Activated CD4-positive, alpha-beta T cell treated with anti-CD3 and anti-CD28 coated beads, Interleukin-2, amount 10 ng/mL, durations not matched to agents 7 days and 5 days (primary cell): Measurements from ENCODE around the gene SLC66A2. TPM values are rescaled to one million over a fixed set of nuclear protein-coding genes. Genes with fewer than 3 reads are reported as not detected.
"Not testable (repeated sequence)": the region's sequence is repeated elsewhere in the genome, so short reads cannot be mapped to it uniquely, and the experiment has no call there.

ENCODE experiments used
- CTCF ChIA-PET: fragments of 350-600 bp; sonication (Branson Sonifier 250); formaldehyde crosslinking; loops from one replicate; lab custom pipeline; 2021; ENCODE audit warnings: antibody characterized with exemption; lab: Charles Lee
- POLR2A ChIA-PET: fragments of 350-600 bp; sonication (Branson Sonifier 250); formaldehyde crosslinking; loops from one replicate; lab custom pipeline; 2021; ENCODE audit warnings: antibody characterized with exemption; lab: Charles Lee
- DNase-seq: peaks from one replicate; pipeline ENCODE4 v3.0.0-alpha.2; 2020
- H3K27ac Mint-ChIP-seq: one replicate; pipeline ENCODE4 v1.8.0; 2021; ENCODE audit warnings: mild to moderate bottlenecking, moderate library complexity, mixed read lengths
- H3K27me3 Mint-ChIP-seq: one replicate; pipeline ENCODE4 v1.8.0; 2021; ENCODE audit warnings: mixed read lengths
- H3K36me3 Mint-ChIP-seq: one replicate; pipeline ENCODE4 v1.8.0; 2021; ENCODE audit warnings: low read depth, mixed read lengths
- H3K4me1 Mint-ChIP-seq: one replicate; pipeline ENCODE4 v1.8.0; 2021; ENCODE audit warnings: mixed read lengths
- H3K4me3 Mint-ChIP-seq: one replicate; pipeline ENCODE4 v1.8.0; 2021; ENCODE audit warnings: mild to moderate bottlenecking, moderate library complexity, mixed read lengths
- H3K9me3 Mint-ChIP-seq: one replicate; pipeline ENCODE4 v1.8.0; 2021; ENCODE audit warnings: mixed read lengths
- total RNA-seq, 2 experiments: library from RNA; stranded (reverse); gene quantifications; one replicate each; pipeline ENCODE4 v1.2.3, GENCODE V29; 2021

Gene SLC66A2
- total RNA-seq = 10 to 100 TPM; 28.3 to 34.6 TPM

DNA sequence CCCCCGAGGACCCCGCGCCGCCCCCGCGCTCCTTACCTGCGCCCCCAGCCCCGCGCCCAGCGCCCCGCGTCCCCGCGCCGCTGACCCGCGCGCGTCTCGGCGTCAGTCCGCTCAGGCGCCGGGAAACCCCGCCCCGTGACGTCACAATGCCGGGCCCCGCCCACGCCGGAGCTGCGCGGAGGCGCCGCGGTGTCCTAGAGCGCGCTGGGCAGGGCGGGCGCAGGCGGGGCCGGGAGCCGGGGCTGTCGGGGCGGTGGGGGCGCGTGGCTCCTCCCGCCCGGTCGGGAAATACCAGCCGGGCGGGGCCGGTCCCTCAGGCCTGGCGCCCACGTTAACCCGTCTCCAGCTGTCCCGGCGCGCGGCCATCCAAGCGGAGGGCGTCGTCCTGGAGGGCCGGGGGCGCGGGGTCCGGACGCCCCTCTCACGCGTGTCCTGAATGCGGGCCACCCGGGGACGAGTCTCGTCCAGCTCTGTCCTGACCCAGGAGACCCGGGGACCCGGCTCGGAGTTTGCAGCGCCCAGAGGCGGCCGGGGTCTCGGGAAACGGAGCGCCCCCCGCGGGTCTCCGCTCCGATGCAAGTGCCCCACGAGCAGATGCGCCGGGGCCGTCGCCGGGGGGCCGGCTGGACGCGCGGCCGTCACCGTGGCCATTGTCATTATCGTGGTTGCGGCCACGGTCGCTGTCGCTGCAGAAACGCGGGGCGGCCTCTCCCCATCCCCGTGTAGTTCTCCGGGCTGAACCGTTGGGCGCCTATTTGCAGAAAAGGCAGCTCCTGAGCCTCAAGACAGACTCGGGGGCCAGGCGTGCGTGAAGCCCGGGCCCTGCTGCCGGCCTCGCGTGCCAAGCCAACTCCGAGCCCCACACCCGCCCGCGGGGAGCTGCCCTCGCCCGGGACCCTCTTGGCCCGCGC, at the start of gene SLC66A2:
Gene SLC66A2 (minus strand): TSS at position 109 of the 911 bp plus-strand sequence. CDS start 727 bp downstream, outside the sequence.
- H3K4me3 Mint-ChIP-seq = peak within 1 kb of the TSS; percentile 83
- ChIA-PET POLR2A (no interaction called here), CTCF (interaction anchor here (3.2 kb wide), 1 partner anchor 11 kb away, joined by 13 read pairs; no protein-coding TSS in a partner anchor)
- H3K36me3 Mint-ChIP-seq = peaks cover 12% of the 10 kb centered on the region
- peak; percentile 93 for DNase-seq
- H3K27ac Mint-ChIP-seq = peak within 1 kb of the TSS; percentile 84
- H3K4me1 Mint-ChIP-seq = peaks cover 25% of the 10 kb centered on the region
- peaks cover 10% of the 10 kb centered on the region for H3K27me3 Mint-ChIP-seq
- H3K9me3 Mint-ChIP-seq = no peaks in the 10 kb centered on the region

DNA sequence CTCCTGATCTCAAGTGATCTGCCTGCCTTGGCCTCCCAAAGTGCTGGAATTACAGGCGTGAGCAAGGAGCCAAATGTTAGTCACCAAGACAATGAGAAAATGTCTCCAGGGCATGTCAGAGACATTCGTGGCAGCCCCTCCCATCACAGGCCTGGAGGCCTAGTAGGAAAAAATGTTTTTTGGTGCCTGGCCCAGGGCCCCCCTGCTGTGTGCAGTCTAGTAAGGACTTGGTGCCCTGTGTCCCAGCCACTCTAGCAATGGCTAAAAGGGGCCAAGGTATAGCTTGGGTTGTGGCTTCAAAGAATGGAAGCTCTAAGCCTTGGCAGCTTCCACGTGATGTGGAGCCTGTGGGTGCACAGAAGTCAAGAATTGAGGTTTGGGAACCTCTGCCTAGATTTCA, 49.4 kb upstream of the SLC66A2 start:
- H3K36me3 Mint-ChIP-seq = peaks cover 2% of the 10 kb centered on the region
- H3K4me1 Mint-ChIP-seq = no peaks in the 10 kb centered on the region
- CTCF ChIA-PET = no interaction called here

DNA sequence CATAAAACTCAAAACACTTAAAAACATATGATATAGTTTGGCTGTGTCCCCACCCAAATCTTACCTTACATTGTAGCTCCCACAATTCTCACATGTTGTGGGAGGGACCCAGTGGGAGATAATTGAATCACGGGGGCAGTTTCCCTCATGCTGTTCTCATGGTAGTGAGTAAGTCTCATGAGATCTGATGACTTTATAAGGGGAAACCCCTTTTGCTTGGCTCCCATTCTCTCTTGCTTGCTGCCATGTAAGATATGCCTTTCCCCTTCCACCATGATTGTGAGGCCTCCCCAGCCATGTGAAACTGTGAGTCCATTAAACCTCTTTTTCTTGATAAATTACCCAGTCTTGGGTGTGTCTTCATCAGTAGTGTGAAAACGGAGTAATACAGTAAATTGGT, 48.2 kb upstream of the SLC66A2 start:
- H3K4me1 Mint-ChIP-seq, H3K27ac Mint-ChIP-seq, DNase-seq, H3K36me3 Mint-ChIP-seq, H3K9me3 Mint-ChIP-seq, H3K4me3 Mint-ChIP-seq, H3K27me3 Mint-ChIP-seq: not testable (repeated sequence)
- ChIA-PET POLR2A (interaction anchor here (0.6 kb wide), 1 partner anchor 134 kb away, joined by 3 read pairs; no protein-coding TSS in a partner anchor), CTCF (interaction anchor here (0.6 kb wide), 1 partner anchor 261 kb away, joined by 3 read pairs; no protein-coding TSS in a partner anchor)

More for the DNA sequence above, 49.4 kb upstream of the SLC66A2 start:
- H3K9me3 Mint-ChIP-seq = peaks cover 9% of the 10 kb centered on the region
- H3K27me3 Mint-ChIP-seq = no peaks in the 10 kb centered on the region
- no peak overlapping the region for H3K4me3 Mint-ChIP-seq
- POLR2A ChIA-PET = no interaction called here
- DNase-seq = no peak
- H3K27ac Mint-ChIP-seq = no peak overlapping the region

DNA sequence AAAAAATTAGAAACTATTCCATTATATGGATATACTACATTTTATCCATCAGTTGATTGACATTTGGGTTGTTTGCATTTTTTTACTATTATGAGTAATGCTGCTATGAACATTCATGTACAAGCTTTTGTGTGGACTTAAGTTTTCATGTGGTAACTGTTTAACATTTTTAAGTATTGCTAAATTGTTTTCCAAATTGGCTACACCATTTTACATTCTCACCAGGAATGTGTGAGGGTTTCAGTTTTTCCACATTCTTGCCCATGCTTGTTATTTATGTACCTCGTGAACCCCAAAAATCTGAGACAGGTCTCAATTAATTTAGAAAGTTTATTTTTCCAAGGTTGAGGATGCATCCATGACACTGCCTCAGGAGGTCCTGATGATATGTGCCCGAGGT, 40.0 kb upstream of the SLC66A2 start:
- peaks cover 17% of the 10 kb centered on the region for H3K4me1 Mint-ChIP-seq
- ChIA-PET CTCF (no interaction called here), POLR2A (no interaction called here)
- peaks cover 6% of the 10 kb centered on the region for H3K36me3 Mint-ChIP-seq
- H3K27ac Mint-ChIP-seq = no peak overlapping the region
- H3K27me3 Mint-ChIP-seq = no peaks in the 10 kb centered on the region
- DNase-seq = no peak
- no peaks in the 10 kb centered on the region for H3K9me3 Mint-ChIP-seq
- H3K4me3 Mint-ChIP-seq = no peak overlapping the region

DNA sequence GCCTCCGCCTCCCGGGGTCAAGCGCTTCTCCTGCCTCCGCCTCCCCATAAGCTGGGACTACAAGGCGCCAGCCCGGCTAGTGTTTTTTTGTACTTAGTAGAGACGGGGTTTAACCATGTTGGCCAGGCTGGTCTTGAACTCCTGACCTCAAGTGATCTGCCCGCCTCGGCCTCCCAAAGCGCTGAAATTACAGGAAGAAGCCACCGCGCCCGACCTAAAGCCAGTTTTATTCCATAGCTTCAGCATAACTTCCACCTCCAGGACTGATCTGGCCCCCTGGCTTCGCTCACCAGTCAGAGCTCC, 37.7 kb upstream of the SLC66A2 start:
- Mint-ChIP-seq H3K4me1 (peaks cover 35% of the 10 kb centered on the region), H3K4me3 (peak overlapping the region; percentile 92), H3K36me3 (peaks cover 15% of the 10 kb centered on the region), H3K27ac (peak overlapping the region; percentile 94), H3K9me3 (no peaks in the 10 kb centered on the region), H3K27me3 (no peaks in the 10 kb centered on the region)
- peak; percentile 11 for DNase-seq
- ChIA-PET POLR2A (no interaction called here), CTCF (interaction anchor here (1.3 kb wide), 1 partner anchor 29 kb away, joined by 3 read pairs; no protein-coding TSS in a partner anchor)

DNA sequence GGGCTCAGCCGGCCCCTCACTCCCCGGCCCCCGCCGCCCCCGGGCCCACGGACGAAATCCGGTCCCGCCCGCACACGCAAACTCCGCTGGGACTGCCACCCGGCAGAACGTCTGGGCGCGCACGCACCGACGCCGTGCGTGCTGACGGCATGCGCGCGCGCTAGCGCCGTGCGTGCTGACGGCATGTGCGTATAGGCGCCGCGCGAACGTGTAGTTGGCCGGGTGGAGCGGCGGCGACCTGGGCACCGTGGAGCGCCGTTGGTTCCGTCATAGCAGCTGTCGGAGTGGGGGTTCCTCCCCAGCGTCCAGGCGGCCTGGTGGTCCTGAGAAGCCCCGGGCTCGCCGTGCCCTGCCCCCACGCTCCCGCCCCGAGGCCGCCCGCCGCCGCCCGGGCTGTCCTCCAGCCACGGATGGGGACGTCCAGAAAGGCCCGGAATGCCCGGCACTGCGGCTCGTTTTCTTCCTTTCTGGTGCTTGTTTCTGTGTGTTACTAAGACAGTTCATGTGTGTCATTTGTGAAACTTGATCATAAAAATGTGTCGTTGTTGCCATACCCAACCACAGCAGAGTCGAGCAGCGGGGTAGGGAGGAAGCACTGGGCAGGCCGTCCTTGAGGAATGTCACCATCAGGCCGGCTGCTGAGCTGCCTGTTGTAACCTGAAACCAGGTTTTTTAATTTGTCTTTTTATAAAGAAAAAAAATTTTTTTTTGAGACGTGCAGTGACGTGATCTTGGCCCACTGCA, 37.2 kb upstream of the SLC66A2 start, which contains the start of gene TXNL4A:
Gene TXNL4A (minus strand): TSS at position 113 of the 744 bp plus-strand sequence. CDS start 171 bp downstream, outside the sequence.
- H3K27me3 Mint-ChIP-seq = no peaks in the 10 kb centered on the region

DNA sequence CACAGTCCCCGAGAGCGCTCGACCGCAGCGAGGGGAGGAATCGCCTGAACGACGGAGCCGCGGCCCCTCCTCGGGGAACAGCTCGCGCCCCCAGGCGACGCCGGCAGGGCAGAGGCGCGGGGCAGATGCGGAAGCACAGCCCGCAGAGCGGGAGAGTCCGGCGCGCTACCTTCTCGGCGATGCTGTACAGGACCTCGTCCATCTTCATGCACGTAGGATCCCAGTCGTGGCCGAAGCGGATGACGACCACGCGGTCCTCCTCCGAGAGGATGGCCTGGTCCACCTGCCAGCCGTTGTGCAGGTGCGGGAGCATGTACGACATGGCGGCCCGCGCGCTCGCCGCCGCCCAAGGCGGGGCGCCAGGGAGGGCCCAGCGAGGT, 36.6 kb upstream of the SLC66A2 start:
- Mint-ChIP-seq H3K9me3 (no peaks in the 10 kb centered on the region), H3K36me3 (peaks cover 19% of the 10 kb centered on the region), H3K27ac (peak overlapping the region; percentile 89), H3K4me3 (peak overlapping the region; percentile 92), H3K27me3 (no peaks in the 10 kb centered on the region), H3K4me1 (peaks cover 45% of the 10 kb centered on the region)
- POLR2A ChIA-PET = no interaction called here
- peak; percentile 73 for DNase-seq
- CTCF ChIA-PET = interaction anchor here (0.8 to 1.3 kb wide), 2 partner anchors 26 to 45 kb away, joined by 3 read pairs; no protein-coding TSS in a partner anchor

More for the DNA sequence above, 37.2 kb upstream of the SLC66A2 start, which contains the start of gene TXNL4A:
- peak within 1 kb of the TSS; percentile 92 for H3K4me3 Mint-ChIP-seq
- peaks cover 40% of the 10 kb centered on the region for H3K4me1 Mint-ChIP-seq
- peaks cover 18% of the 10 kb centered on the region for H3K36me3 Mint-ChIP-seq
- POLR2A ChIA-PET = no interaction called here
- peak; percentile 86 for DNase-seq
- H3K9me3 Mint-ChIP-seq = no peaks in the 10 kb centered on the region
- H3K27ac Mint-ChIP-seq = peak within 1 kb of the TSS; percentile 94
- CTCF ChIA-PET = interaction anchor here (1.3 kb wide), 2 partner anchors 27 to 29 kb away, joined by 3 read pairs; no protein-coding TSS in a partner anchor

- ChIA-PET CTCF (interaction anchor here (0.8 to 2.9 kb wide), 3 partner anchors 13 to 46 kb away, joined by 3 to 8 read pairs (median 3); no protein-coding TSS in a partner anchor), POLR2A (no interaction called here)
- Mint-ChIP-seq H3K27ac (peak overlapping the region; percentile 89), H3K36me3 (peaks cover 20% of the 10 kb centered on the region), H3K4me1 (peaks cover 50% of the 10 kb centered on the region), H3K4me3 (peak overlapping the region; percentile 92), H3K9me3 (no peaks in the 10 kb centered on the region), H3K27me3 (no peaks in the 10 kb centered on the region)
- DNase-seq = no peak
Measured at GRCh38 chr18:79987566-79987965, 36.1 kb upstream of the SLC66A2 start.

DNA sequence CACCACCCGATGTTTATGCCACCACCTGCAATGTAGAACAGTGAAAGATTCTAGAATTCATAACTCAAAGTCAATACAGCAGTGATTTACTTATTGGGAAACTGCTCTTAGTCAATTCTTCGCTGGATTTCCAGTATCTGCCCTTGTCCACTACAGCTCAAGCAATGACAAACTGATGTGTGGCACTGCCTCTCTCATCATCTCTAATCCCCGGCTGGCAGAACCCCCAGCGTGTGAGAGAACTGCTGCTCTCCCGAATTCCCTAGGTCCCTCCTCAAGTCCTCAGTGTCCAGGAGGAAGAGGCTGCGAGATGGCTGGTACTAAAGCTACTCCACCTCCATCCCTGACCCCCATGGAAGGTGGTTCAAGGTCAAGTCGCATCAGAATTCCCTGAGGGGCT, 35.3 kb upstream of the SLC66A2 start:
- CTCF ChIA-PET = interaction anchor here (0.5 to 2.9 kb wide), 4 partner anchors 10 to 590 kb away, joined by 3 to 8 read pairs (median 4); no protein-coding TSS in a partner anchor
- no peak for DNase-seq
- Mint-ChIP-seq H3K9me3 (no peaks in the 10 kb centered on the region), H3K4me1 (peaks cover 58% of the 10 kb centered on the region), H3K27me3 (no peaks in the 10 kb centered on the region), H3K36me3 (peaks cover 27% of the 10 kb centered on the region), H3K4me3 (peak overlapping the region; percentile 92), H3K27ac (peak overlapping the region; percentile 89)
- POLR2A ChIA-PET = no interaction called here

DNA sequence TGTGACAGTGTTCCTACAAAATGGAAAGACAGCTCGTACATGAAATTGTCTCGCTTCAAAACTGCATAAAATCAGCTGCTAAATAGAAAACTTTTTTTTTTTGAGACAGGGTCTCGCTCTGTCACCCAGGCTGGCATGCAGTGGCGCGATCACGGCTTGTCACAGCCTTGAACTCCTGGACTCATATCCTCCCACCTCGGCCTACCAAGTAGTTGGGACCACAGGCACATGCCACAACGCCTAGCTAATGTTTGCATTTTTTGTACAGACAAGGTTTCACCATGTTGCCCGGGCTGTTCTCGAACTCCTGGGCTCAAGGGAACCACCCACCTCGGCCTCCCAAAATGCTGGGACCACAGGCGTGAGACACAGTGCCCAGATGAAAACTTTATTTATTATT, 33.7 kb upstream of the SLC66A2 start:
- H3K27ac Mint-ChIP-seq = no peak overlapping the region
- DNase-seq = no peak
- peaks cover 67% of the 10 kb centered on the region for H3K4me1 Mint-ChIP-seq
- POLR2A ChIA-PET = no interaction called here
- no peaks in the 10 kb centered on the region for H3K27me3 Mint-ChIP-seq
- no peaks in the 10 kb centered on the region for H3K9me3 Mint-ChIP-seq
- no peak overlapping the region for H3K4me3 Mint-ChIP-seq
- CTCF ChIA-PET = interaction anchor here (0.6 to 2.9 kb wide), 10 partner anchors 11 to 174 kb away, joined by 3 to 8 read pairs (median 4); no protein-coding TSS in a partner anchor
- H3K36me3 Mint-ChIP-seq = peaks cover 30% of the 10 kb centered on the region

GRCh38 chr18:79983793-79984192, 32.3 kb upstream of the SLC66A2 start:
- POLR2A ChIA-PET = no interaction called here

DNA sequence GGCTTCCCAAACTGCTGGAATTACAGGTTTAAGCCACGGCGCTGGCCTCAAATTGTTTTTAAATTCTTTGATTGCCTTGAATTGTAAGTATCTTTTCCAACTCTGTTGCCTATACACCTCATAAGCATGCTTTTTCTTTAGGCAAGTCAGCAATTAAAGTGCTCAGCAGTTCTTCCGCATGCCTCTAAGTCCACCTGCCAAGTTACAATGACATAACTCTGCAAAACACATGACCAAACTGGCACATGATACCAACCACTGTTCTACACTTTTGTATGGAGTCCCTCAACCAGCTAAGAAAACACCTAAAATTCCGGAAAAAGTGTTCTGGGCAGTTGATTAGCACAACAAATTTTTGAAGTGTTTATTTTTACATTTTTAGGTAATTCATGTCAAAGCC, 31.8 kb upstream of the SLC66A2 start:
- H3K36me3 Mint-ChIP-seq = peaks cover 38% of the 10 kb centered on the region

More at GRCh38 chr18:79983793-79984192, 32.3 kb upstream of the SLC66A2 start:
- Mint-ChIP-seq H3K4me1 (peaks cover 72% of the 10 kb centered on the region), H3K27ac (peak overlapping the region; percentile 26), H3K9me3 (no peaks in the 10 kb centered on the region), H3K27me3 (no peaks in the 10 kb centered on the region), H3K4me3 (no peak overlapping the region), H3K36me3 (peaks cover 38% of the 10 kb centered on the region)
- no peak for DNase-seq
- CTCF ChIA-PET = interaction anchor here (1.5 to 2.7 kb wide), 3 partner anchors 13 to 52 kb away, joined by 3 to 8 read pairs (median 4); no protein-coding TSS in a partner anchor

More for the DNA sequence above, 31.8 kb upstream of the SLC66A2 start:
- H3K9me3 Mint-ChIP-seq = no peaks in the 10 kb centered on the region
- H3K27me3 Mint-ChIP-seq = no peaks in the 10 kb centered on the region
- POLR2A ChIA-PET = no interaction called here
- no peak overlapping the region for H3K4me3 Mint-ChIP-seq
- no peak for DNase-seq
- peak overlapping the region; percentile 74 for H3K27ac Mint-ChIP-seq
- CTCF ChIA-PET = interaction anchor here (0.8 to 2.7 kb wide), 3 partner anchors 16 to 53 kb away, joined by 3 to 8 read pairs (median 3); no protein-coding TSS in a partner anchor
- peaks cover 72% of the 10 kb centered on the region for H3K4me1 Mint-ChIP-seq
